Measurements from ENCODE around the gene MAG.
"Not testable (repeated sequence)": the region's sequence is repeated elsewhere in the genome, so short reads cannot be mapped to it uniquely, and the experiment has no call there.

The MAG gene

GRCh38 chr19:35346193-35347052 is 54.5 kb downstream of the MAG start:
- DNase-seq (ENCODE audit: low read depth in 2 of 2), result peak; percentile 43 to 61

GRCh38 chr19:35347171-35347929 is 55.4 kb downstream of the MAG start, which contains the start of gene FFAR1:
Gene FFAR1, plus strand, starts transcription at chr19:35347902. Its CDS starts 3,650 bp downstream, at chr19:35351552.
- DNase-seq (ENCODE audit: low read depth in 2 of 2), result peak; percentile 27 to 40

GRCh38 chr19:35347930-35348298 is 56.0 kb downstream of the MAG start:
- DNase-seq (ENCODE audit: low read depth in 2 of 2), result no peak

GRCh38 chr19:35348911-35349611 is 57.1 kb downstream of the MAG start:
- DNase-seq (ENCODE audit: low read depth in 2 of 2), result no peak

GRCh38 chr19:35349614-35350521 is 57.9 kb downstream of the MAG start:
- DNase-seq (ENCODE audit: low read depth in 2 of 2), result no peak

DNA sequence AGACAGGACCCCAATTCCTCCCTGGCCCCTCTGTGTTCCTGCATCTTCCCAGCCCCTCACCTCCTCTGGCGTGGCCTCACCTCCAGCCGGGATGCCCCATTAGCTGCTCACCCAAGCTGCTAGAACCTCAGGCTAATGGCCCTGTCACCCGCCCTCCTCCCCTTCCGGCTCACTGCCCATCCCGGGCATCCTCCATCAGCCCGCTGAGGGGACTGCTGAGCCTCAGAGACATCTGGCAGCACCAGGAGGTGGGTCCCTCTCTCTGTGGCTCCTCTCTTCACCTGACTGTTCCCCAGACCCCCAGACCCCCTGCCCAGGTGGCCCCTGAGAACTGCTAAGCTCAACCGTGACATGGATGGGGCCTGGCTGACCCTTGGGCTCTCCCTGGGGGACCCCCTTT is 58.6 kb downstream of the MAG start:
- no peak for DNase-seq (ENCODE audit: low read depth in 2 of 2)

GRCh38 chr19:35351411-35352176 is 59.6 kb downstream of the MAG start:
- no peak for DNase-seq (ENCODE audit: low read depth in 2 of 2)

DNA sequence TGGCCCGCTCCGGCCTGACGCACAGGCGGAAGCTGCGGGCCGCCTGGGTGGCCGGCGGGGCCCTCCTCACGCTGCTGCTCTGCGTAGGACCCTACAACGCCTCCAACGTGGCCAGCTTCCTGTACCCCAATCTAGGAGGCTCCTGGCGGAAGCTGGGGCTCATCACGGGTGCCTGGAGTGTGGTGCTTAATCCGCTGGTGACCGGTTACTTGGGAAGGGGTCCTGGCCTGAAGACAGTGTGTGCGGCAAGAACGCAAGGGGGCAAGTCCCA is 60.2 kb downstream of the MAG start:
- DNase-seq (ENCODE audit: low read depth in 2 of 2), result no peak

GRCh38 chr19:35352448-35353304 is 60.7 kb downstream of the MAG start:
- peak; percentile 60 to 65 for DNase-seq (ENCODE audit: low read depth in 2 of 2)

DNA sequence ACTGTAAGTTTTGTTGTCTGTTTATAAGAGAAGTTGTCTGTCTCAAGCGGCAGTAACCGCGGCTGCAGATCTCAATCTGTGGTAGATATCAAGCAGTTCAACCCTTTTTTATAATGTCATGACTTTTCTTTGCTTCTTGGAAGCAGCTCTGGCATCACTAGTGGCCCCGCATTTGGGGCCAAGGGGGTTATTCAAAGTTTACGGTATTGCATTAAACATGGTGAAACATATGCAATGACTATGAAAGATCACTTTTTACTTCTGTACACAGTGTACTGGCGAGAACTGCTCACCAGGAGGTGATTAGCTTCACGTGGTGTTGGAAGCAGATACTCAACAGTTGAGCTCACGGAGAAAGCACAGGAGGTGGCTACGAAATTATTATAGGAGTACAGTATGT is 61.7 kb downstream of the MAG start:
- DNase-seq (ENCODE audit: low read depth in 2 of 2), result no peak

DNA sequence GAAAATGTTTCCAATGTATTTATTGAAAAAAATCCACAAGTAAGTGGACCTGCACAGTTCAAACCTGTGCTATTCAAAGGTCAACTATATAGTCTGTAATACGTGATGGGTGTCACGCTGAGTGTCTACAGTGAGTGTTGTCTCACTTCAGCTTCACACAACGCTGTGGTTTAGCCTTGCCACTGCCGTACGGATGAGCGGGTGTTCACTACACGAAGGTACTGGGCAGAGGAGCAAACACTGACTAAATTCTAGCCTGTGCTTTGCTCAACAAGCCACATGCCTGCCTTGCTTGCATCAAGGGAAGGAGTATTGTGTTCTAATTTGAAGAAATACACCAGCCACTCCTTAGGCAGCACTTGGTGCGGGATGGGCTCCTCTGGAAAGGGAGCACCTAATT is 62.9 kb downstream of the MAG start:
- DNase-seq (ENCODE audit: low read depth in 2 of 2), result no peak

- no peak for DNase-seq (ENCODE audit: low read depth in 2 of 2)
Observed at GRCh38 chr19:35355791-35356460, 64.0 kb downstream of the MAG start.

GRCh38 chr19:35357867-35358573 is 66.1 kb downstream of the MAG start, which contains the start of gene FFAR3:
Gene FFAR3, plus strand, starts transcription at chr19:35358460. Its CDS starts 431 bp downstream, at chr19:35358891.
- no peak for DNase-seq (ENCODE audit: low read depth in 2 of 2)

DNA sequence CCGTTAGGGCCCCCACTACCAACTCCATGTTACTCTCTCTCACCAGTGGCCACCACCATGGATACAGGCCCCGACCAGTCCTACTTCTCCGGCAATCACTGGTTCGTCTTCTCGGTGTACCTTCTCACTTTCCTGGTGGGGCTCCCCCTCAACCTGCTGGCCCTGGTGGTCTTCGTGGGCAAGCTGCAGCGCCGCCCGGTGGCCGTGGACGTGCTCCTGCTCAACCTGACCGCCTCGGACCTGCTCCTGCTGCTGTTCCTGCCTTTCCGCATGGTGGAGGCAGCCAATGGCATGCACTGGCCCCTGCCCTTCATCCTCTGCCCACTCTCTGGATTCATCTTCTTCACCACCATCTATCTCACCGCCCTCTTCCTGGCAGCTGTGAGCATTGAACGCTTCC is 66.9 kb downstream of the MAG start:
- DNase-seq (ENCODE audit: low read depth in 2 of 2), result not testable (repeated sequence)

DNA sequence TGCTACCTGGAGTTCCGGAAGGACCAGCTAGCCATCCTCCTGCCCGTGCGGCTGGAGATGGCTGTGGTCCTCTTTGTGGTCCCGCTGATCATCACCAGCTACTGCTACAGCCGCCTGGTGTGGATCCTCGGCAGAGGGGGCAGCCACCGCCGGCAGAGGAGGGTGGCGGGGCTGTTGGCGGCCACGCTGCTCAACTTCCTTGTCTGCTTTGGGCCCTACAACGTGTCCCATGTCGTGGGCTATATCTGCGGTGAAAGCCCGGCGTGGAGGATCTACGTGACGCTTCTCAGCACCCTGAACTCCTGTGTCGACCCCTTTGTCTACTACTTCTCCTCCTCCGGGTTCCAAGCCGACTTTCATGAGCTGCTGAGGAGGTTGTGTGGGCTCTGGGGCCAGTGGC is 67.4 kb downstream of the MAG start:
- DNase-seq (ENCODE audit: low read depth in 2 of 2), result not testable (repeated sequence)

DNA sequence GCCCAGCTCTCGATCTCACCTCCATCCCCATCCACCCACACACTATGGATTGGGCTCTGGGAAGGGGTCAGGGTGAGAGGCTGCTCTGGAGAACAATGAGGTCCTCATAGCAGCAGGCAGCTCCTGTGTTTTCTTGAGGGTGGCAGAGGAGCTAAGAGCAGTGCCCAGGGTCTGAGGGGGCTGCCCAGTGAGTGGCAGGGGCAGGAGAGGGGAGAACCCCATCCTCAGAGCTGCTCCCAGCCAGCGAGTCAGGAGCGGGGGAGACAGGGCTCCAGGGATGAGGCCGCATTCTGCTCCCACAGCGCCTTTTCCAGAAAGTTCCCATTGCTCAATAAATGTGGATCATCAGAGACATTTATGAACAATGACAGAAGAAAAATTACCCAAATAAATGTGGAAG is 68.1 kb downstream of the MAG start:
- not testable (repeated sequence) for DNase-seq (ENCODE audit: low read depth in 2 of 2)

DNA sequence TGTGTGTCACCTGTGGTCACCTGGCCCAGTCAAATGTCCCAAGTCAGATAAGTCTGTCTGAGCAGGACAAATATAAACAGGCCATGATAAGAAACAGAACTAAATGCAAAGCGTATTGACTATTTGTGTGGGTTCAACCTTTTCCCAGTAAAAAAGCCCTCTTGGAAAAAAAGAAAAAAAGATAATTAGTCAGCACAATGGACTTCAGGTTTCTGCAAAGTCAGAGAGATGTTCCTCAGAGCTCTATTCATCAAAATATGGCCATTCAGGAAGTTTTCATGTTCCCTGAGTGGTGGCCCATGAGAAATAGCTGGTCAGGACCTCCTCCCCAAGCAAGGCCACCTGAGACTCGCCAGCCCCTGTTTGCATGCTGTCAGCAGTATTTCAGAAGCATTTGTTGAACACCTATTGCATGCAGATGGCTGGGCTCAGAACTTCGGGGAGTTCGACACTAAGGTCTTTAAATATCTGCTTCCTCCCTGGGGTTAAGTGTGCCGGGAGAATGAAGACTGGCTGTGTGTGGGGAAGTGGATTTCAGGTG is 69.0 kb downstream of the MAG start:
- no peak for DNase-seq (ENCODE audit: low read depth in 2 of 2)
